GM19438 (cell line): ENCODE measurements around the gene FAM3C.
A peak's percentile ranks its signal among the peaks of the same experiment; 100 is the strongest.

ENCODE experiments used
- ATAC-seq: cut with Tn5 transposase; IDR thresholded peaks from one replicate; pipeline ENCODE4 v1.9.1; 2021; ENCODE audit warnings: low read depth; ENCODE audit not compliant: unreplicated experiment

FAM3C gene

GRCh38 chr7:121411597-121411979, 15.5 kb upstream of the FAM3C start:
- no peak for ATAC-seq

GRCh38 chr7:121410829-121411596, 14.9 kb upstream of the FAM3C start:
- ATAC-seq, result peak; percentile 61

GRCh38 chr7:121406944-121407343, 10.8 kb upstream of the FAM3C start:
- no peak for ATAC-seq

GRCh38 chr7:121406461-121406860, 10.4 kb upstream of the FAM3C start:
- no peak for ATAC-seq

GRCh38 chr7:121404348-121404747, 8.2 kb upstream of the FAM3C start:
- no peak for ATAC-seq

- no peak for ATAC-seq
Observed at GRCh38 chr7:121402701-121403100, 6.6 kb upstream of the FAM3C start.

- ATAC-seq, result no peak
Observed at GRCh38 chr7:121401896-121402295, 5.8 kb upstream of the FAM3C start.

GRCh38 chr7:121398246-121398645, 2.1 kb upstream of the FAM3C start:
- no peak for ATAC-seq

- ATAC-seq, result no peak
Observed at GRCh38 chr7:121397822-121398221, 1.7 kb upstream of the FAM3C start.

- no peak for ATAC-seq
Observed at GRCh38 chr7:121397361-121397760, 1.3 kb upstream of the FAM3C start.

- peak; percentile 36 for ATAC-seq
Observed at GRCh38 chr7:121395494-121395960, 581 bp downstream of the FAM3C start.

- ATAC-seq, result no peak
Observed at GRCh38 chr7:121394709-121395140, 1.4 kb downstream of the FAM3C start.

GRCh38 chr7:121393005-121393366, 3.1 kb downstream of the FAM3C start:
- no peak for ATAC-seq

GRCh38 chr7:121392277-121393004, 3.7 kb downstream of the FAM3C start:
- ATAC-seq, result no peak

GRCh38 chr7:121391686-121392085, 4.4 kb downstream of the FAM3C start:
- ATAC-seq, result no peak

GRCh38 chr7:121390617-121391016, 5.5 kb downstream of the FAM3C start:
- ATAC-seq, result no peak

- no peak for ATAC-seq
Observed at GRCh38 chr7:121390109-121390508, 6.0 kb downstream of the FAM3C start.

GRCh38 chr7:121388950-121389349, 7.2 kb downstream of the FAM3C start:
- ATAC-seq, result no peak

- ATAC-seq, result peak; percentile 79
Observed at GRCh38 chr7:121385800-121386179, 10.3 kb downstream of the FAM3C start.

- no peak for ATAC-seq
Observed at GRCh38 chr7:121385056-121385799, 10.9 kb downstream of the FAM3C start.

- ATAC-seq, result no peak
Observed at GRCh38 chr7:121384265-121384664, 11.8 kb downstream of the FAM3C start.
